ELF-1 (cell line): Measurements from ENCODE around the gene CENPL.

Experiments
- DNase-seq: peaks from one replicate; pipeline ENCODE4 v3.0.0-alpha.2; 2016; ENCODE audit warnings: low read depth, low spot score

Gene CENPL

DNA sequence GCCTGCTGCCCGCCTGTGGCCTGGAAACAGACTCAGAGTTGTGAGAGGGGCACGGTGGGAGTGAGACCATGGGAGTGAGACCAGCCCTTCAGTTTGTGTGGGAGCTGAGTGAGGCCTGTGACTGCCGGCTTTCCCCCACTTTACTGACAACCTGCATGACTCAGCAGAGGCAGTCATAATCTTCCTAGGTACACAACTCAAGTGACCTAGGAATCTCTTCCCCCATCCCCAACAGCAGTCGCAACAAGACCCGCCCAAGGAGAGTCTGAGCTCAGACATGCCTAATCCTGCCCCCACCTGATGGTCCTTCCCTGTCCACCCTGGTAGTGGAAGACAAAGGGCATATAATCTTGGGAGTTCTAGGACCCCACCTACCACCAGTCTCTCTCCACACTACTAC, 65.7 kb downstream of the CENPL start:
- no peak for DNase-seq

DNA sequence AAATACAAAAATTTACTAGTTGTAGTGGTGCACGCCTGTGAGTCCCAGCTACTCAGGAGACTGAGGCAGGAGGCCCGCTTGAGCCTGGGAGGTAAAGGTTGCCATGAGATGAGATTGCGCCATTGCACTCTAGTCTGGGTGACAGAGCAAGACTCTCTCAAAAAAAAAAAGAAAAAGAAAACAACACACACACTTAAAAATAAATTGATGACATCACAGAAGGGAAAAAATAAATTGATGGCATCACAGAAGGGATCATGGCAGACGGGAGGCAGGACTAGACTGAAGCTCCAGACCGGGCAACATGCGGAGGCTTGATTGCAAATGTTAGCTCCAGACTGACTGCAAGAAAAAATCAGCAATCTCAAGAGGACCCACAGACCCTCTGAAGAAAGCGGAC, 66.6 kb downstream of the CENPL start:
- DNase-seq: no peak

DNA sequence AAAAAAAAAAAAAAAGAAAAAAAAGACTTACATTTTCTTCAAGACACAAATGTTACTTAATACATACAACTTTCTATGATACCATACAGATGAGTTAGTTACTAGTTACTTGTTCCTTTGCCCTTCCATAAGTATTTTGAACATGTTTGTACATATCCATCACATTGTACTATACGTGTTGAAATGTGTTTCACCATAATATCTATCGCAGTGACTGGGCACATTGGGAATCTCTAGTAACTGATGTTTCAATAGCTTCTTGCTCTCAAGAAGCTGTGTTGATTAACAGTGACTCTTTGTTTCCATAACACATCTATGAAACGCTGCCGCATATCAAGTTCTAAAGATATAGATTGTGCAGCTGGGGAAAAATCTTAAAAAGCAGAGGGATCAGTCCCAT, 67.0 kb downstream of the CENPL start:
- no peak for DNase-seq

DNA sequence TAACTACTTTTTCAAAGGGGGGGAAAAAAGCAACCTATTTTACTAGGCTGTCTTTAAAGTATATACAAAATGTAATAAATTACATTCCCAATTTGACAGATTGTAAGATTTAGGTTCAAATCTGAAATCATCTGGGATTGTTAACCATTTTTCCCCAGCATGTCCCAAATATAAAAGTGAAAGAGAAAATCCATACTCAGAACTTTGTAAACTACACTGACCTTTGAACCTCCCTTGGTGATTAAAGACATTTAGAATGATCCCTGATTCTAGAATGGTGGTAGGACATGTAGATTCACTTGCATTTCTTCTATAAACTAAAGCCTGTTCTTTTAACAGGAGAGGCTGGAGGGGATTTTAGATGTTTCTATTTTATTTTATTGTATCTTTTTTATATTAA, 70.9 kb downstream of the CENPL start:
- no peak for DNase-seq
